Body of pancreas (tissue), 4 donors: Measurements from ENCODE around the gene CLSTN1.

ENCODE experiments used
- POLR2A ChIP-seq, 3 donors: fragments of 450-650 bp; IDR thresholded peaks; one replicate each; pipeline ENCODE4 v1.6.1; 2016; ENCODE audit warnings: antibody characterized with exemption in 3 of 3, mild to moderate bottlenecking in 2 of 3
- TF ChIP-seq, protein P1 (sequence below), 7 experiments: fragments of 450-650 bp in 4 of 7; fragments of 200-600 bp in 3 of 7; sonication (generic) in 3 of 7; IDR thresholded peaks; one replicate each; pipeline ENCODE4 v1.5.1; 2016 to 2019; ENCODE audit warnings: antibody characterized with exemption in 7 of 7

DNA sequence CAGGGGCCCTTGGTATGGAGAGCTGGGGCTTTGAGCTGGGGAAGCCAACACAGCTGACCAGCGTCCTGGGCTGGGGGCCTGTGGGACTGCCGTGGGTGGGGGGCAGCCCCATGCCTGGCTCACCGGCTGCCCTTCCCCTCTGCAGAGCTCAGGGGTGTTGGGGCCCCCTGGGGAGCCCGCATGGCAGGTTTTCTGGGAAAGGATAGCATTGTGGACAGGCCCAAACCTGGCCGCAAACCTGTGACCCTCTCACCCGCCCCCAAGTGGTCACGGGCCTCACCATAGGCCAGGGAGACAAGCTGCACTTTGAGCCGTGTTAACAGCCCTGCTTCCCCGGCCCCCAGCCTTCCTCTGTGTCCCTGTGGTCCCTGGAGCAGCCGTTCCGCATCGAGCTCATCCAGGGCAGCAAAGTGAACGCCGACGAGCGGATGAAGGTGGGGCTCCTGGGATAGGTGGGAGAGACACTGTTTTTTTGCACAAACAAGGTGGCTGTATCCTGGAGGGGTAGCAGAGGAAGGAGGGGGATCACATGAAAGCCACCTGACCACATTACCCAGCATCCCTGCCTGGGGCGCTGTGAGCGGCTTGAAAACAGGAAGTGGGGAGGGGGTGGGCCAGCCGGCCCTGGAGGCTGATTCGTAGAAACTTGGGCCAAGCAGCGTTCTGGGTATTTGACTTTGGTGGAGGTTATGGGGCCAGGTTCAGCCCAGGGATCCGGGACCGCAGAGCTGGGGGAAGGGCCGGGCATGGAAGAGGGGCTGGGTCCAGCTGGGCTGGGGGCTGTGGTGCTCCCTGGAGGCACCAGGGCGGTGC lies 106.4 kb downstream of the CLSTN1 start:
- TF ChIP-seq, protein P1, sequence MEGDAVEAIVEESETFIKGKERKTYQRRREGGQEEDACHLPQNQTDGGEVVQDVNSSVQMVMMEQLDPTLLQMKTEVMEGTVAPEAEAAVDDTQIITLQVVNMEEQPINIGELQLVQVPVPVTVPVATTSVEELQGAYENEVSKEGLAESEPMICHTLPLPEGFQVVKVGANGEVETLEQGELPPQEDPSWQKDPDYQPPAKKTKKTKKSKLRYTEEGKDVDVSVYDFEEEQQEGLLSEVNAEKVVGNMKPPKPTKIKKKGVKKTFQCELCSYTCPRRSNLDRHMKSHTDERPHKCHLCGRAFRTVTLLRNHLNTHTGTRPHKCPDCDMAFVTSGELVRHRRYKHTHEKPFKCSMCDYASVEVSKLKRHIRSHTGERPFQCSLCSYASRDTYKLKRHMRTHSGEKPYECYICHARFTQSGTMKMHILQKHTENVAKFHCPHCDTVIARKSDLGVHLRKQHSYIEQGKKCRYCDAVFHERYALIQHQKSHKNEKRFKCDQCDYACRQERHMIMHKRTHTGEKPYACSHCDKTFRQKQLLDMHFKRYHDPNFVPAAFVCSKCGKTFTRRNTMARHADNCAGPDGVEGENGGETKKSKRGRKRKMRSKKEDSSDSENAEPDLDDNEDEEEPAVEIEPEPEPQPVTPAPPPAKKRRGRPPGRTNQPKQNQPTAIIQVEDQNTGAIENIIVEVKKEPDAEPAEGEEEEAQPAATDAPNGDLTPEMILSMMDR (IDR thresholded peaks at IDR 0.05) = no peak
- TF ChIP-seq POLR2A (IDR thresholded peaks at IDR 0.05) = no peak
